Mesothelial cell of epicardium (in vitro differentiated cells): Measurements from ENCODE around the gene PLD3. TPM values are rescaled to one million over a fixed set of nuclear protein-coding genes. Genes with fewer than 3 reads are reported as not detected.
"Not testable (repeated sequence)": the region's sequence is repeated elsewhere in the genome, so short reads cannot be mapped to it uniquely, and the experiment has no call there.

Experiments used
- DNase-seq, 2 experiments: peaks; one replicate each; pipeline ENCODE4 v3.0.0; 2021; ENCODE audit warnings: low spot score in 2 of 2; ENCODE audit not compliant: unreplicated experiment in 2 of 2
- H3K27ac Mint-ChIP-seq: 2 replicates; pipeline ENCODE4 v1.8.0; 2021; ENCODE audit warnings: mixed read lengths
- H3K27me3 Mint-ChIP-seq: 2 replicates; pipeline ENCODE4 v1.8.0; 2021; ENCODE audit warnings: low read depth, mixed read lengths
- H3K36me3 Mint-ChIP-seq: 2 replicates; pipeline ENCODE4 v1.8.0; 2021; ENCODE audit warnings: mixed read lengths
- H3K4me1 Mint-ChIP-seq: 2 replicates; pipeline ENCODE4 v1.8.0; 2021; ENCODE audit warnings: mixed read lengths
- H3K4me3 Mint-ChIP-seq: 2 replicates; pipeline ENCODE4 v1.8.0; 2021; ENCODE audit warnings: mild to moderate bottlenecking, moderate library complexity, mixed read lengths
- H3K9me3 Mint-ChIP-seq: 2 replicates; pipeline ENCODE4 v1.8.0; 2021; ENCODE audit warnings: mixed read lengths
- total RNA-seq: library from RNA; stranded (reverse); gene quantifications from 3 replicates; pipeline ENCODE4 v1.2.1, GENCODE V29; 2021
- TF ChIP-seq, protein P1 (sequence below): fragments of 200-600 bp; sonication (generic); IDR thresholded peaks from one replicate; pipeline ENCODE4 v1.5.0; 2021; ENCODE audit warnings: antibody characterized with exemption; ENCODE audit not compliant: unreplicated experiment

Gene PLD3
- total RNA-seq, 1 donor from 2014 or later: 369 TPM

DNA sequence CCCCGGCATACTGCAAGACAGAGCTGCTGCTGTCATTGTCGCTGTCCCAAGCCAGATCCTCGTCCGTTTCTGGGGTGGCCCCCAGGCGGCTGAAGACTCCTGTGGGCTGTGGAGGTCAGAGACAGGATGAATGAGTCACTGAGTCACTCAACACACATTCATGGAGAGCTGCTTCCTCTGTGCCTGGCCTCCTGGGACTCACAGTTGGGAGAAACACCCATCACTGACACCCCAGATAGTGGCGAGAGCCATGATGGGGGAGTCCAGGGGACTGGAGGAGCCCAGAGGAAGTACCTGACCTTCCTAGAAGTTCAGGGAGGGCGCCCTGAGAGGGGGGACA, 26.3 kb upstream of the PLD3 start:
- peaks cover 47% of the 10 kb centered on the region for H3K36me3 Mint-ChIP-seq
- TF ChIP-seq, protein P1, sequence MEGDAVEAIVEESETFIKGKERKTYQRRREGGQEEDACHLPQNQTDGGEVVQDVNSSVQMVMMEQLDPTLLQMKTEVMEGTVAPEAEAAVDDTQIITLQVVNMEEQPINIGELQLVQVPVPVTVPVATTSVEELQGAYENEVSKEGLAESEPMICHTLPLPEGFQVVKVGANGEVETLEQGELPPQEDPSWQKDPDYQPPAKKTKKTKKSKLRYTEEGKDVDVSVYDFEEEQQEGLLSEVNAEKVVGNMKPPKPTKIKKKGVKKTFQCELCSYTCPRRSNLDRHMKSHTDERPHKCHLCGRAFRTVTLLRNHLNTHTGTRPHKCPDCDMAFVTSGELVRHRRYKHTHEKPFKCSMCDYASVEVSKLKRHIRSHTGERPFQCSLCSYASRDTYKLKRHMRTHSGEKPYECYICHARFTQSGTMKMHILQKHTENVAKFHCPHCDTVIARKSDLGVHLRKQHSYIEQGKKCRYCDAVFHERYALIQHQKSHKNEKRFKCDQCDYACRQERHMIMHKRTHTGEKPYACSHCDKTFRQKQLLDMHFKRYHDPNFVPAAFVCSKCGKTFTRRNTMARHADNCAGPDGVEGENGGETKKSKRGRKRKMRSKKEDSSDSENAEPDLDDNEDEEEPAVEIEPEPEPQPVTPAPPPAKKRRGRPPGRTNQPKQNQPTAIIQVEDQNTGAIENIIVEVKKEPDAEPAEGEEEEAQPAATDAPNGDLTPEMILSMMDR: no peak

DNA sequence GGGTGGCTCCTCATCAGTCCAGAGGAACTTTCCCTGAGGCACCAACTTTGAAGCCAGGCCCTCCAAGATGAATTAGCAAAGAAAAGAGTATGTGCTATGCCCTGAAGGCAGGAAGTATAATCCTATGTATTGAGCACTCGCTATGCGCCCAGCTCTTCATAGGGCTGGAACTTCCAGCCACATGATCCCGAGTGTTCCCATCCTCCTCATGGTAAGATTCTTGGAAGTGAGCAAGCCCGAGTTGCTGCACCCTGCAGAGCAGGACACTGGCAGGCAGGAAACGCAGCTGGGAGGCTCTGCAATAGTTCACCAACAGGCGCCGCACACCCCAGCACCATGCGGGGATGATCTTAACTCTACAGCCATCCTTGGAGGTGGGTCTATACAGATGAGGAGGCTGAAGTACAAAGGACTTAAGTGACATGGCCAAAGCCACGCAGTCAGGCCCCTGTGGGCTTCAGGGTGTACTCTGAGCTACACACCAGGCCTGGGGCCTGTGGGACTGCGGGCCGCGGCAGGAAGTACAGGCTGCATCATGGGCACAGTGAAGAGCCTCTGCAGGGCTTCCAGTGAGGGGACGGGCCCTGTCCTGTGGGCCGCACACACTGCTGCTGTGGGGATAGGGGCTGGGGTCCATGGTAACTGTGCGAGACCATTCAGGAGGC, 25.4 kb upstream of the PLD3 start:
- Mint-ChIP-seq H3K36me3 (peaks cover 50% of the 10 kb centered on the region), H3K4me3 (no peak overlapping the region), H3K9me3 (no peaks in the 10 kb centered on the region), H3K4me1 (peaks cover 17% of the 10 kb centered on the region), H3K27me3 (no peaks in the 10 kb centered on the region), H3K27ac (peak overlapping the region; percentile 70)
- TF ChIP-seq, protein P1: no peak
- no peak for DNase-seq

More for the DNA sequence above, 26.3 kb upstream of the PLD3 start:
- Mint-ChIP-seq H3K9me3 (no peaks in the 10 kb centered on the region), H3K4me1 (peaks cover 17% of the 10 kb centered on the region), H3K27me3 (no peaks in the 10 kb centered on the region), H3K4me3 (no peak overlapping the region), H3K27ac (no peak overlapping the region)
- no peak for DNase-seq

DNA sequence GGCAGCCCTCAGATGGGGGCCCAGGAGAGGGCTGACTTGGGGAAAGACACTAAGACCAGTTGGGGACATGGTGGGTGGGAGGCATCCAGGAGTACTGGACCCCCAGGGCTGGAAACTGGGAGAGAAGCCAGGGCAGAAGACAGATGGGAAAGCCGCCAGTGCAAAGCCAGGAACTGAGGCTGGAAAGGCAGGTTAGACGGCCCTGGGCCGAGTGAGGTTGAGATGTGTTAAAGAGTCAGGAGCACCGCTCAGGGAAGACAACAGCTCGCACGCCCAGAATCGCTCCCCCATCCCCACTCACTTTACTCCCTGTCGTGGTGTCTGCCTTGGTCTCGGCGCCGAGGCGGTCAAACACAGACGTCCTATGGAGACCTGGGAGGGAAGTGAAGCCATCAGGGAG, 24.8 kb upstream of the PLD3 start:
- peaks cover 17% of the 10 kb centered on the region for H3K4me1 Mint-ChIP-seq
- peaks cover 48% of the 10 kb centered on the region for H3K36me3 Mint-ChIP-seq
- H3K9me3 Mint-ChIP-seq: no peaks in the 10 kb centered on the region
- H3K27ac Mint-ChIP-seq: peak overlapping the region; percentile 70
- no peaks in the 10 kb centered on the region for H3K27me3 Mint-ChIP-seq
- TF ChIP-seq, protein P1: no peak
- no peak for DNase-seq
- H3K4me3 Mint-ChIP-seq: no peak overlapping the region

DNA sequence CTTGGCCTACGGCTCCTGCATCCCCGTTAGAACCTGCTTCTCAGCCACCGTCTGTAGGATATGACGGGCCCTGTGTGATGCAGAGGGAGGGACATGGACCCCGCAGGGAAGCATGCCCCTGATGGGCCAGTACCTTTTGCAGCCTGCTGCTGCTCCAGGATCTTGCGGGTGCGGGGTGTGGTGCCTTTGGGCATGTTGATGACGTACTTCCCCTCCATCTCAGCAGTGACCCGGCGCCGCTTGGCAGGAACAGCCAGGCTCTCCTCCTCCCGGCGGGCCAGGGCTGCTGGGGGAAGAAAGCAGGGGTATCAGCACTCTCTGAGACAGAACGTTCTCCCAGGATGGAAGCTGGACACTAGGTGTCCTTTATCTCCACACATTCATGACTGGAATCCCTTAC, 22.3 kb upstream of the PLD3 start:
- H3K36me3 Mint-ChIP-seq: peaks cover 56% of the 10 kb centered on the region
- peaks cover 28% of the 10 kb centered on the region for H3K4me1 Mint-ChIP-seq
- H3K4me3 Mint-ChIP-seq: no peak overlapping the region
- no peaks in the 10 kb centered on the region for H3K27me3 Mint-ChIP-seq
- H3K27ac Mint-ChIP-seq: no peak overlapping the region
- TF ChIP-seq, protein P1: no peak
- no peak for DNase-seq
- H3K9me3 Mint-ChIP-seq: no peaks in the 10 kb centered on the region

DNA sequence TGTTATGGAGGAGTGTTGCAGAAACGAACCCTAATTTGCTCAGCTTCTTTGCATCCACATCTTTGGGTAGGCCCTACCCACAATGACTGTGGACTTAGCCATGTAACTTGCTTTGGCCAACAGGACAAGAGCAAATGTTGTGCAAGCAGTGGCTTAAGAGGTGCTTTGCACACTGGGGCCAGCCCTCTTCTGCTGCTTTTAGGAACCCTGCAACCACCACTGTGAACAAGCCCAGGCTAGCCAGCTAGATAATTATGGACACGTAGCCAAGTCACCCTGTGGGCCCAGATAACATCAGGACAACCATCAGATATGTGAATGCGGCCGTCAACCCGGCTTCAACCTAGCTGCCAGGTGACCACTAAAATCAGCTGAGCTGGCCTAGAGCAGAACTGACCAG, 17.4 kb upstream of the PLD3 start:
- H3K27ac Mint-ChIP-seq: peak overlapping the region; percentile 56
- H3K4me1 Mint-ChIP-seq: peaks cover 11% of the 10 kb centered on the region
- peaks cover 44% of the 10 kb centered on the region for H3K36me3 Mint-ChIP-seq
- DNase-seq: no peak
- TF ChIP-seq, protein P1: no peak
- no peaks in the 10 kb centered on the region for H3K27me3 Mint-ChIP-seq
- H3K9me3 Mint-ChIP-seq: no peaks in the 10 kb centered on the region
- no peak overlapping the region for H3K4me3 Mint-ChIP-seq

DNA sequence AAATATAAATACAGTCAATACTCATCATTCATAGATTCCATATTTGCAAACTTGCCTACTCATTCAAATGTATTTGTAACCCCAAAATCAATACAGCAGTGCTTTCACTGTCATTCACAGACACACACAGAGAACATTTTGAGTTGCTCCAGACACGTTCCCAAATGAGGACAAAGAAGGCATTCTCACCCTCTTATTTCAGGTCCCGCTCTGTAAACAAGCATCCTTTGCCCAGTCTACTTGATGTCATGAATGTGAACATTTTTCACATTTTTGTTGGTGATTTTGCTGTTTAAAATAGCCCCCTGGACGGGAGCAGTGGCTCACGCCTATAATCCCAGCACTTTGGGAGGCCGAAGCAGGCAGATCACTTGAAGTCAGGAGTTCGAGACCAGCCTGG, 15.8 kb upstream of the PLD3 start:
- no peak overlapping the region for H3K27ac Mint-ChIP-seq
- no peaks in the 10 kb centered on the region for H3K9me3 Mint-ChIP-seq
- no peaks in the 10 kb centered on the region for H3K27me3 Mint-ChIP-seq
- peaks cover 11% of the 10 kb centered on the region for H3K4me1 Mint-ChIP-seq
- peaks cover 37% of the 10 kb centered on the region for H3K36me3 Mint-ChIP-seq
- H3K4me3 Mint-ChIP-seq: no peak overlapping the region
- TF ChIP-seq, protein P1: no peak
- no peak for DNase-seq

DNA sequence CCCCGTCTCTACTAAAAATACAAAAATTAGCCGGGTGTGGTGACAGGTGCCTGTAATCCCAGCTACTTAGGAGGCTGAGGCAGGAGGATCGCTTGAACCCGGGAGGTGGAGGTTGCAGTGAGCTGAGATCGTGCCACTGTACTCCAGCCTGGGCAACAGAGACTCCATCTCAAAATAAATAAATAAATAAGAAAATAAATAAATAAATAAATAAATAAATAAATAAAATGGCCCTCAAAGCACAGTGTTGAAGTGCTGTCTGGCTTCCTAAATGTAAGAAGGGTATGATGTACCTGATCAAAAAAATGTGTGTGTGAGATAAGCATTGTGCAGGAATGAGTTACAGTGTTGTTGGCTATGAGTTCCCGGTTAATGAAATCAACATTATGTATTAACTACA, 15.4 kb upstream of the PLD3 start:
- not testable (repeated sequence) for DNase-seq

More for the DNA sequence above, 15.4 kb upstream of the PLD3 start:
- H3K9me3 Mint-ChIP-seq, H3K4me3 Mint-ChIP-seq, H3K27ac Mint-ChIP-seq, H3K27me3 Mint-ChIP-seq: not testable (repeated sequence)
- Mint-ChIP-seq H3K36me3 (peaks cover 37% of the 10 kb centered on the region), H3K4me1 (peaks cover 11% of the 10 kb centered on the region)
